Uterus (tissue), 4 donors: ENCODE measurements around the gene TMEM37. TPM values are rescaled to one million over a fixed set of nuclear protein-coding genes. Genes with fewer than 3 reads are reported as not detected.
A peak's percentile ranks its signal among the peaks of the same experiment; 100 is the strongest.

Experiments used
- DNase-seq, 2 donors: peaks; one replicate each; pipeline ENCODE4 v3.0.0-alpha.2; 2019 to 2020
- H3K27ac ChIP-seq, 2 donors: fragments of 200-600 bp; sonication (generic); 1 replicate in 1 of 2; 2 replicates in 1 of 2; pipeline ENCODE4 v1.5.1; 2016 to 2018
- H3K27me3 ChIP-seq, 2 donors: fragments of 200-600 bp; sonication (generic); one replicate each; pipeline ENCODE4 v1.5.1; 2018 to 2019; ENCODE audit warnings: control low read depth in 1 of 2
- H3K36me3 ChIP-seq, 2 donors: fragments of 200-600 bp; sonication (generic); one replicate each; pipeline ENCODE4 v1.5.1; 2019; ENCODE audit warnings: control low read depth in 1 of 2
- H3K4me1 ChIP-seq, 2 donors: fragments of 200-600 bp; sonication (generic); one replicate each; pipeline ENCODE4 v1.5.1; 2018 to 2019; ENCODE audit warnings: control low read depth in 1 of 2
- H3K4me3 ChIP-seq, 2 donors: fragments of 200-600 bp; sonication (generic); 1 replicate in 1 of 2; 2 replicates in 1 of 2; pipeline ENCODE4 v1.5.1; 2018 to 2019; ENCODE audit warnings: mild to moderate bottlenecking in 1 of 2
- H3K9me3 ChIP-seq, 2 donors: fragments of 200-600 bp; sonication (generic); one replicate each; pipeline ENCODE4 v1.5.1; 2019; ENCODE audit warnings: control low read depth in 1 of 2
- POLR2A ChIP-seq, 2 donors: fragments of 450-650 bp; IDR thresholded peaks; one replicate each; pipeline ENCODE4 v1.6.1; 2016; ENCODE audit warnings: antibody characterized with exemption in 2 of 2, mild to moderate bottlenecking in 1 of 2, moderate library complexity in 1 of 2
- intact Hi-C: fragments of 100-400 bp; cut with DNase I; formaldehyde crosslinking; loops from one replicate; pipeline ENCODE4 v1.15.1; 2023; ENCODE audit warnings: low total_unique reads
- total RNA-seq, 4 donors: library from RNA; depleted of rRNA in 3 of 4; stranded (reverse); fragments of >200 nt in 3 of 4; gene quantifications; one replicate each; pipeline versions ENCODE4 v1.1.0 to v1.2.4, GENCODE V29; 2014 to 2023
- TF ChIP-seq, protein P1 (sequence below), 4 experiments: fragments of 200-600 bp in 2 of 4; fragments of 450-650 bp in 2 of 4; sonication (generic) in 2 of 4; IDR thresholded peaks; one replicate each; pipeline ENCODE4 v1.5.1; 2016 to 2019; ENCODE audit warnings: antibody characterized with exemption in 4 of 4, mild to moderate bottlenecking in 2 of 4, moderate library complexity in 1 of 4
- donor health status: DM: yes; HTN: yes; CAD: no.

Gene TMEM37, protein sequence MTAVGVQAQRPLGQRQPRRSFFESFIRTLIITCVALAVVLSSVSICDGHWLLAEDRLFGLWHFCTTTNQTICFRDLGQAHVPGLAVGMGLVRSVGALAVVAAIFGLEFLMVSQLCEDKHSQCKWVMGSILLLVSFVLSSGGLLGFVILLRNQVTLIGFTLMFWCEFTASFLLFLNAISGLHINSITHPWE
- total RNA-seq: 1 to 10 TPM in 3 of 4 donors, not detected in 1; 1.2 to 5.4 (median 3.7) TPM

DNA sequence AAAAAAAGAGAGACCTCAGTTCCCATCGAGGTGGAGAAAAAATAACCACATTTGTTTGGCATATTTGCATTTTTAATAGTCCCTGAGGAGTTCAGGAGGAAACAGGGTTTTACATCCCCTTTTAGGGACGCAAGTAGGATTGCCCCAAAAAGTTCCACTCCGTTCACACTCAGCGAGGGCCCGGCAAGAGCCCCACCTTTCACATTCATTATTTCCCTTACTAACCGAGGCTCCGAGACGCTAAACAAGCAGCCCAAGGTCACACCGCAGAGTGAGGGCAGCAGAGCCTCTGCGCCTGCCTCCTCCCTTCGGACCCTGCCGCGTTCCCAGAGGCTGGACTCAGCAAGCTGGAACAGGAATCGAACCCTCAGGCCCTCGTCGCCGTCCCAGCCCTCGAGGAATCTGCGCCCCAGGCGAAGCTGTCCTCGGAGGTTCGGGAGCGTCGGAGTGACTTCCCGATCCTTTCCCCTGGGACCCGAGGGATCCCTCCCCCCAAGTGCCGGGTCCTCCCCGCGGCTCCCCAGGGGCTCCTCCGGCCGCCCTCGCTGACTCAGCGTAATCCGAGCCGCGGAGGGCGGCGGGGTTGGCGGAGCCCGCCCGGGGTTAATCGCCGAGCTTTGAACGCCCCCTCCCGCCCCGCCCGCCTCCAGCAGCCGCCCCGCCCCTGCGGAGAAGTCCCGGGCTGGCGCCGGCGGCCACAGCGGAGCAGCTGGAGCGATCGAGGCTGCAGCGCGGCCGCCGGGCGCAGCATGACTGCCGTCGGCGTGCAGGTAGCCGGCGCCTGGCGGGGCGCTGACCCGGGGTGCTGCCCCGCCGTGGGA is at the start of gene TMEM37:
Gene TMEM37, plus strand, starts transcription at position 700 of the 821 bp plus-strand sequence. Its CDS starts 50 bp downstream, at position 750.
- TF ChIP-seq, protein P1, sequence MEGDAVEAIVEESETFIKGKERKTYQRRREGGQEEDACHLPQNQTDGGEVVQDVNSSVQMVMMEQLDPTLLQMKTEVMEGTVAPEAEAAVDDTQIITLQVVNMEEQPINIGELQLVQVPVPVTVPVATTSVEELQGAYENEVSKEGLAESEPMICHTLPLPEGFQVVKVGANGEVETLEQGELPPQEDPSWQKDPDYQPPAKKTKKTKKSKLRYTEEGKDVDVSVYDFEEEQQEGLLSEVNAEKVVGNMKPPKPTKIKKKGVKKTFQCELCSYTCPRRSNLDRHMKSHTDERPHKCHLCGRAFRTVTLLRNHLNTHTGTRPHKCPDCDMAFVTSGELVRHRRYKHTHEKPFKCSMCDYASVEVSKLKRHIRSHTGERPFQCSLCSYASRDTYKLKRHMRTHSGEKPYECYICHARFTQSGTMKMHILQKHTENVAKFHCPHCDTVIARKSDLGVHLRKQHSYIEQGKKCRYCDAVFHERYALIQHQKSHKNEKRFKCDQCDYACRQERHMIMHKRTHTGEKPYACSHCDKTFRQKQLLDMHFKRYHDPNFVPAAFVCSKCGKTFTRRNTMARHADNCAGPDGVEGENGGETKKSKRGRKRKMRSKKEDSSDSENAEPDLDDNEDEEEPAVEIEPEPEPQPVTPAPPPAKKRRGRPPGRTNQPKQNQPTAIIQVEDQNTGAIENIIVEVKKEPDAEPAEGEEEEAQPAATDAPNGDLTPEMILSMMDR (IDR thresholded peaks at IDR 0.05): no peak
- peak in 1 of 2 donors; percentile 26 for TF ChIP-seq POLR2A (IDR thresholded peaks at IDR 0.05)
- H3K36me3 ChIP-seq: no peaks in the 10 kb centered on the region
- peak within 1 kb of the TSS; percentile 9 to 28 for H3K27ac ChIP-seq
- intact Hi-C loops: no loop called here
- no peaks in the 10 kb centered on the region for H3K9me3 ChIP-seq
- peak; percentile 54 to 66 for DNase-seq
- H3K27me3 ChIP-seq: no peaks in the 10 kb centered on the region
- H3K4me3 ChIP-seq: peak within 1 kb of the TSS; percentile 21 to 44
- H3K4me1 ChIP-seq: no peaks in the 10 kb centered on the region

DNA sequence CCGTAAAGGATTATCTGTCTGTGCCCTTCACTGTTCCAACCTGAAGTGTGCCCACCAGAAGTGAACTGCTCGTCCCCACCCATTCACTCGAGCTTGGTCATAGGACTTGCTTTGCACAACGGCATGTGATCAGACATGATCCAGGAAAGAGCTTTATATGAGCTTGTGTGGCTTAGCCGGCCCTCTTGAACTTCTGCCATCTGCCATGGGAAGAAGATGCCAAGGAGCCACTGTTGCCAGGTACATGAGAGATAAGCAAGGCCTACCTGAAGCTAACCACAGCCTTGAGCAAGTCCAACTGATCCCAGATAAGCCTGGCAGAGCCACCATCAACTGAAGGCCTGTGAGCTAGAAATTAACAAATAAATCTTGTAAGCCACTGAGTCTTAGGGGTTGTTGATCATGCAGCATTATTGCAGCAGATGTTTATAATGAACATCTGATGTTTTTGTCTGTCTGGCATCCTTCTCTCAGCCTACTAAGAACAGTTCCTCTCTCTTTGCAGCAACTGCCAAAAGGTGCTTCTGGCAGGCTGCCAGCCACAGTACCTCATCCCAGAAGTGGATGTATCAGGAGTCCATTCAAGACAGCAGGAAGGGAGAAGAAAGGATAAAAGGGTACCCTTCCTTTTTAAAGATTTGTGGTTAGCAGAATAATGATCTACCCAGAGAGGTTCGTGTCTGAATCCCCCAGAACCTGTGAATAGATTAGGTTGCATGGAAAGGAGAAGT is 48.1 kb upstream of the TMEM37 start:
- intact Hi-C loops: no loop called here
- no peak for DNase-seq
- Histone ChIP-seq H3K27me3 (no peaks in the 10 kb centered on the region), H3K4me1 (no peaks in the 10 kb centered on the region), H3K9me3 (no peaks in the 10 kb centered on the region), H3K27ac (no peak overlapping the region), H3K36me3 (no peaks in the 10 kb centered on the region), H3K4me3 (no peak overlapping the region)
- no peak for TF ChIP-seq POLR2A (IDR thresholded peaks at IDR 0.05)
- TF ChIP-seq, protein P1 (IDR thresholded peaks at IDR 0.05): no peak

DNA sequence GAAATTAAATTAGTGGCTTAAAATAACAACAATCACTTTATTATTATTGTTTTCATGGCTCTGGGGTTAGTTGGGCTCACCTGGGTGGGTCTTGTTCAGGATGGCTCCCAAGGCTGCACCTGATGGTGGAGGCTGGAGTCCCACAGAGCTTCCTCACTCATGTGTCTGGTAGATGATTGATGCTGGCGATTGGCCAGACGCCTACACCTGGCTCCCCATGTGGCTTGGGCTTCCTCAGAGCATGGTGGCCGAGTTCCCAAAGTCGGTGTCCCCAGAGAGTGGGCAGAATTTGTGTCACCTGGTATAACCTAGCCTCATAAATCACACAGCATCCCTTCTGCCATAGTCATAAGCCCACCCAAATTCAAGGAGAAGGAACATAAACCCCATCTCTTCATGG is 46.7 kb upstream of the TMEM37 start:
- H3K4me3 ChIP-seq: no peak overlapping the region
- no peaks in the 10 kb centered on the region for H3K36me3 ChIP-seq
- intact Hi-C loops: no loop called here
- no peak for DNase-seq
- no peaks in the 10 kb centered on the region for H3K4me1 ChIP-seq
- H3K27ac ChIP-seq: no peak overlapping the region
- H3K27me3 ChIP-seq: no peaks in the 10 kb centered on the region
- no peaks in the 10 kb centered on the region for H3K9me3 ChIP-seq
- TF ChIP-seq, protein P1 (IDR thresholded peaks at IDR 0.05): no peak
- no peak for TF ChIP-seq POLR2A (IDR thresholded peaks at IDR 0.05)

DNA sequence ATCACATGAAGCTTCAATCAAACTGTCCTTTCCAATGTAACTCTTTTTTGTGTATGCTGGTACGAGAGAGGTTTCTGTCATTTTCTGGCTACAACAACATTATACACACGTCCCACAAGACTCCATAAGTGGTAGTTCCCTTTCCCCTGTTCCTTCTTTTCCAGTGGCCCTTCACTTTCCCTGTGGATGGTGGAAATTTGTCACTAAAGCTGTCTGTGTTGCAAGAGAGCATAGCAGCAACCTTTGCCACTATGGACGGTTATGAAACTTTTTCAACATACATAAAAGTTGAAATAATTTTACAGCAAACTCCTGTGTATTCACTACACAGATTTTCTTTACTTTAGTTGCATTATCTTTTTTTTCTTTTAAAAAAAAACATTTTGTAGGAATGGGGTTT is 46.2 kb upstream of the TMEM37 start:
- Histone ChIP-seq H3K4me1 (no peaks in the 10 kb centered on the region), H3K27ac (no peak overlapping the region), H3K36me3 (no peaks in the 10 kb centered on the region), H3K4me3 (no peak overlapping the region), H3K9me3 (no peaks in the 10 kb centered on the region), H3K27me3 (no peaks in the 10 kb centered on the region)
- intact Hi-C loops: no loop called here
- no peak for DNase-seq
- TF ChIP-seq POLR2A (IDR thresholded peaks at IDR 0.05): no peak
- TF ChIP-seq, protein P1 (IDR thresholded peaks at IDR 0.05): no peak
